Bronchus fibroblast of lung (primary cell): ENCODE results near the gene CNTN6. TPM values are rescaled to one million over a fixed set of nuclear protein-coding genes. Genes with fewer than 3 reads are reported as not detected.

Experiments used
- total RNA-seq: library from RNA; depleted of rRNA; stranded (reverse); fragments of >200 nt; gene quantifications from 2 replicates; pipeline ENCODE4 v1.2.3, GENCODE V29; 2015

The CNTN6 gene
- not detected in 2 replicates for total RNA-seq

DNA sequence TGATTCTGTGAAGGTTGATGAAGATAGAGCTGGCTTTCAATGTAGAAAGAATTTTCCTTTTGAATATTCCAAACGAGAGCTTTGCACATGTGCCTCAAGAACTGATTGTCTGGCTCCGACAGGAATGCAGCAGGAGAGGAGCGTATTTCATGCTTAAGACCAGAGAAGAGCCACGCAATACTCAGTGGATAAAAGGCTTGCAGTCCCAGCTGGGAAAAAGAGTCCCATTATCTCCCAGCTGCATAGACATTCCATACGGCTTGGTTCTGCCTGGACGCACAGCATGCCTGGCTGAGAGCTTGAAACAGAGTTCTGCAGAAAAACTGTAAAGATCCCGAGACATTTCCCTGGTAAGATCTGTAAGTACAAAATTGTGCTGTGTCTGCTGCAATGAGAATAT is at the start of gene CNTN6:
Gene CNTN6, plus strand, starts transcription at position 254 of the 400 bp plus-strand sequence. CDS start 54,985 bp downstream, outside the sequence.

